Measurements from ENCODE around the gene NCOR1.

- TF ChIP-seq CTCF (IDR thresholded peaks at IDR 0.05; ENCODE audit: insufficient read depth, low read length, poor library complexity, severe bottlenecking) (no peak), EZH2phosphoT487 (conservative IDR thresholded peaks at IDR 0.05; ENCODE audit: low read length) (no peak)
These were observed 94.4 kb downstream of the NCOR1 start for GRCh38 chr17:16120937-16121336.
